ENCODE results near the gene LCE3A. TPM values are rescaled to one million over a fixed set of nuclear protein-coding genes. Genes with fewer than 3 reads are reported as not detected.
"Not testable (repeated sequence)": the region's sequence is repeated elsewhere in the genome, so short reads cannot be mapped to it uniquely, and the experiment has no call there.

Gene LCE3A, protein sequence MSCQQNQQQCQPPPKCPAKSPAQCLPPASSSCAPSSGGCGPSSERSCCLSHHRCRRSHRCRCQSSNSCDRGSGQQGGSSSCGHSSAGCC
- not detected in 2 replicates for total RNA-seq (2014; rRNA removed; shearing (Covaris generic))

GRCh38 chr1:152622803-152623202 is at the start of gene LCE3A:
Gene LCE3A, minus strand, starts transcription at chr1:152623103. Its CDS starts 0 bp downstream, at chr1:152623103.
- no peak for DNase-seq (ENCODE audit: low spot score)

GRCh38 chr1:152667648-152668047 is 44.7 kb upstream of the LCE3A start:
- no peak for DNase-seq (ENCODE audit: low spot score)

- DNase-seq (ENCODE audit: low spot score) = not testable (repeated sequence)
These were observed 43.3 kb upstream of the LCE3A start for GRCh38 chr1:152666171-152666570.

- no peak for DNase-seq (ENCODE audit: low spot score)
These were observed 40.2 kb upstream of the LCE3A start, which contains the start of gene LCE2D for GRCh38 chr1:152663098-152663497. Gene LCE2D, plus strand, starts transcription at chr1:152663380. Its CDS starts 726 bp downstream, at chr1:152664106.

DNA sequence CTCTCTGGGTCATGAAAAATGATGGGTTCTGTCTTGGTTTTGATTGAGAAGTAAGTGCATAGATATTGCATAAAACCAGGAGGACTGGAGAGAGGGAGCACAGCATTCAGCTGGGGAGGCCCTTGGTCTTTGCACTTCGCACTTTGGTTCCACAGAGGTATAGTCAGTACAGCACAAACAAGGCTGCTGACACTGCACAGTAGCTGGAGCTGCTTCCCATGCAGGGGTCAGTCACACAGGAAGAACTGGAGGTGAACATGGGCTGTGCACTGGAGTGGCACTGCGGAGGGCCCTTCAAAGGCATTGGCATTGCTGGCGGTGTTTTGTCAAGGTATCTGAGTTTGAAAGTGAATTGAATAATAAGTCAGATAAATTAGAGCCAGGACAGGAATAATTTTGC is 35.7 kb upstream of the LCE3A start:
- no peak for DNase-seq (ENCODE audit: low spot score)

GRCh38 chr1:152657677-152658076 is 34.8 kb upstream of the LCE3A start:
- no peak for DNase-seq (ENCODE audit: low spot score)

DNA sequence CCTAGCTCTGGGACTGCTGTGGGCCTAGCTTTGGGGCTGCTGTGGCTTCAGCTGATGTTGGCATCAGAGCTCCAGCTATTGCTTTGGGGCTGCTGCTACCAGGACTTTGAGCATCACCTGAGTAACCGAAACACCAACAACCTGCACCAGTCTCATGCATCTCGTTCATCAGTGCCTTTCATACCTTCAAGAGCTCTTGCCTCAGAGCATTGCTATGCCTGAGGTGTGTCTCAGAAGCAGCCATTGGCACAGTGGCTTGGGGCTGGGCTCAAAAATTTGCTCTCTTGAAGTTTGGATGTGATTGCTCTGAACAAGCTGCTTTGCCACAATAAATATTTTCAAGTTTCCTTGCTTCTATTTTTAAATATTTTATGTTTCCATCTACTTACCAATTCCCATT is 33.6 kb upstream of the LCE3A start:
- no peak for DNase-seq (ENCODE audit: low spot score)

- DNase-seq (ENCODE audit: low spot score) = peak; percentile 77
These were observed 31.2 kb upstream of the LCE3A start for GRCh38 chr1:152654110-152654509.

DNA sequence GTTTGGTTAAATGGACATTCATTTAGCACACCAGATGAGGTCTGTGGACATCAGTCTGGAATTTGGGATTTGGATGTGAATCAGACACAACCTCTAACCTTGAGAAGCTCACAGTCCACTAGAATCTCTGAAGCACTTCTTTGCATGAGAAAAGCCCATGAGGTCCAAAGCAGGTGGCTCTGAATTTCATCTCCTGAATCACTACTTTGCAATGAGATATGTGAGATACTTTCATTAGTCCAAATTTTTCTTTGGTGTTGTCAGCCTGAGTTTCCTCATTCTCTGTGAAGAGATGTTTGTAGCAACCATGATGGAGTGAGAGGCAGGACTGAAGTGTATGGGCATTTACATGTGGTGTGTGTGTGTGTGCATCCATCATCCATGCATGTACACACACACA is 23.8 kb upstream of the LCE3A start:
- no peak for DNase-seq (ENCODE audit: low spot score)

GRCh38 chr1:152645146-152645545 is 22.2 kb upstream of the LCE3A start:
- DNase-seq (ENCODE audit: low spot score) = no peak

DNA sequence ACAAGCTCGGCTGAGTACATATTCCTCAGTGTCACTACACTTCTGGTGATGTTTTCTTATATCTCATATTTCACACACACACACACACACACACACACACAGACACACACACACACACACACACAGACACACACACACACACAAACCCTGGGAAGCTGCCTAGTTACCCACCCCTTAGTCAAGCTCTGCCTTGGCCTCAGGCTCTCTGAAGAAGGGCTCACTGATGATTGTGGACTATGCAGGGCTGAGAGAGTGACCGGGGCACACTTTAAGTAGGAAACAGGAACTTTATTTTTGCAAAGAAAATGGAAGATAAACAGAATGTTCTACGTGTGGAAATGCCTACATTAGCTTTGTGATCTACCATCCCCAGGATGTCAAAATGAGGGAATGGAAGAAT is 21.0 kb upstream of the LCE3A start:
- no peak for DNase-seq (ENCODE audit: low spot score)

DNA sequence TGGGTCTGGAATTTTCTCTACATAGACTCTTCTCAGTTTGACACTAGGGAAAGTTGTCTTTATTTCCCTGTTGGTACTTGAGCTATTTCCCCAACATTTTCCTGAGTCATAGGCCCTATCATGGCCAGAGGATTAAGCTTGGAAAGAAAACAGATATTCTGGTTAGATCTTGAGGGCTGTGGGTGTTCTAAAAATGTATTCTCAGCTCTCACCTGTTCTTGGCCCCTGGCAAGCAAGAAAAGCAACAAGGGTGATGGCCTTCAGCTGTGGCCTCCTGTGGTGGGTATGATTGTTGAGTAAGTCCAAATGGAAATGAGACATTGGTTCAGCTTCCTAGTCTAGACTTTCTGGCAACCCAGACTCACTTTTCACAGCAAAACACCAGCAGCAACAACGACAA is 17.4 kb upstream of the LCE3A start:
- no peak for DNase-seq (ENCODE audit: low spot score)

DNA sequence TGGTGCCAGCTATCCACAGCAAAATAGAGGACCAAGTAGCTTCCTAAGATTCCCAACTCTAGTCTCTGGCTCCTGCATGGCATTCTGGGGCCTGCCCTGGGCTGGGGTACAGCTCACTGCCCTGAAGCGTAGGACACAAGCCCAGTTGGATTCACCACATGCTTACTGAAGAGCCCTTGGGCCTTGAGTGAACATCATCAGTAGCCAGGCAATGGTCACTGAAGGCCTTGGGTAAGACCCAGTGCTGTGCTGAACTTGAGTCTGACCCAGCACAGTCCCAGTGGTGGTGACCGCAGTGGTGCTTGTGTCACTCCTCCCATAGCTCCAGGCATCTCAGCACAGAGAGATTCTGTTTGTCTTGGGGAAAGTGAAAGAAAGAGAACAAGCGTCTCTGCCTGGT is 7.7 kb upstream of the LCE3A start:
- DNase-seq (ENCODE audit: low spot score) = no peak

DNA sequence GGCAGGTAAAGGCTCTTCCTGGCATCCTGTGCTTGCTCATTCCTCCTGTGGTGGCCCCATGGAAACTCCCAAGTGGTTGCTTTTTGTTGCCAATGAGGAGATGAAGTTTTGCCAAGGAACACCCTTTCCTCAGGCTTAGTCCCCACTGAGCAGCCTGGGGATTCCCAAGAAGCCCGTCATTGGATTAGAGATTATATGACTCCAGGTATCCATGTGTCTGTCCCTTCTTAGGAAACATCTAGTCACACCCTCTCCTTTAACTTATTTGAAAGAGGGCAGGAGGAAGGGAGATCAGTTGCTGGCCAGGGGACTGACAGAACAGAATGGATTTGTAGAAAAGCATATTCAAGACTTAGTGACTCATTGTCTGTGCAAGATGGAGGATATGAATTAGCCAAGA is 3.8 kb upstream of the LCE3A start:
- no peak for DNase-seq (ENCODE audit: low spot score)

GRCh38 chr1:152623203-152623844 is 421 bp upstream of the LCE3A start:
- no peak for DNase-seq (ENCODE audit: low spot score)

DNA sequence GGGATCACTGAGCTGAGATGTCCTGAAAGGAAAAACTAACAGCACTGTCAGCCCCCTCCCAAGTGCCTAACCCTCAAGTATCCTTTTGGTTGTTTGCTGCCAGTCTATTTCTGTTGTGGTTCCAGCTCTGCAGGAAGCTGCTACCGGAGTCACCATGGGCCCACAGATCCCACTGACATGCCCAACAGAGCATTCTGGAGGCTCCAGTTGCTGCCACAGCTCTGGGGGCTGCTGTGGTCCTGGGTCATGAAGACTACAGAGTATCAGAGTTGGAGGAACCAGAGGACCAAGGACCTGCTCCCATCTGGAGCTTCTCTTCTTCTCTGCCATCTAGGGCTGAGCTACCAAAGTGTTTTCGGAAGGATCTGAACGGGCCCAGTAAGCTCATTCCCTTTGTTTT is 910 bp downstream of the LCE3A start:
- DNase-seq (ENCODE audit: low spot score) = no peak

DNA sequence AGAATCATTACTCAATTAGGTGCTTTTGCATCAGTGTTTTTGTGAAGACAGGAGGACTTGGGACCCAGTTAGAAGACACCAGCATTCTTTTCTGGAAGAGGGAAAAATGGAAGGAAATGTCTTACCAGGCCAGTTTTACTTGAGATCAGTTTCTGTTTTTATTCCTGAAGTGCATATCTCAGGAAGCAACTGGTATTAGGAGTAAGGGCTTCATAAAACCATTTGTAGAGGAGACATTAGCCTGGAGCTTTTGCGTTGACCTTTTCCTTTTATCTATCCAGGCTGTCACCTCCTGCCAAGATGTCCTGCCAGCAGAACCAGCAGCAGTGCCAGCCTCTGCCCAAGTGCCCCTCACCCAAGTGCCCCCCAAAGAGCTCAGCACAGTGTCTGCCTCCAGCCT is 9.4 kb downstream of the LCE3A start, which contains the start of gene LCE3B:
Gene LCE3B, plus strand, starts transcription at position 301 of the 400 bp plus-strand sequence. Its CDS starts 0 bp downstream, at position 301.
- DNase-seq (ENCODE audit: low spot score) = no peak

- no peak for DNase-seq (ENCODE audit: low spot score)
These were observed 23.0 kb downstream of the LCE3A start, which contains the start of gene LCE3C for GRCh38 chr1:152599934-152600333. Gene LCE3C, plus strand, starts transcription at chr1:152600234. Its CDS starts 498 bp downstream, at chr1:152600732.

DNA sequence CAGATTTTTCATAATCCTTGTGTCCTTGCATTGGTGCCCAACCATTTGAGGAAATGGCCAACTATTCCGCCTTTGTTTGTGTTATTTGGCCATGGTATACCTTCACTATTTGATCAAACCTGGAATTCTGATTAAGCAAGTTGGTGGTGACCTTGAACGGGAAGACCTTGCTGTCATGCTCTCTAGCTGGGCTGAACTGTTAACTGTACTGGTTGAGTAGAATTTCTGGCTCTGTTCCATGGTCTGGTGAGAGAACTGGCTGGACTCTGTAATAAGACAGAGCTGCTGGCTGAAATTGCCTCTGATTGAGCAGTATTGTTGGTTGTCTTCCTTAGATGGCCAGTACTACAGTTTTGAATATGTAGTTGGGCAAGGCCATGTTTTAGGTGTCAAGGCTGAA is 25.9 kb downstream of the LCE3A start:
- DNase-seq (ENCODE audit: low spot score) = no peak

DNA sequence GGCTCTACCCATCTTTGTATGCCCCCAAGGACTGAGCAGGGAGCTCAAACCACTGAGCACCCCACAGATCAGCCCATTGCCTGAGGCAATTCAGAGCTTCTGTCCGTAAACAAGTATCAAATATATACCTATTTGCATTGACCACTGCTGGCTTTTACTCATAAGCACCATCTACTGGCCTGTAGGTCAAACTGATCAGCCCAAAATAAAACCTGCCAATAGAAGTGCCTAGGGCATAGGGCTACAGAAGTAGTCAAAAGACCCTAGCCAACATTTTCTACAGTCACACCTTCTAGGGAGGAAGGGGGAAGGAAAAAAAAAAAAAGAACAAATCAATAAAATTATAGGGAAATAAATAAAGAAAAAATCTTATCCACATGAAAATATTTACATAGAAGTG is 37.3 kb downstream of the LCE3A start:
- DNase-seq (ENCODE audit: low spot score) = no peak

DNA sequence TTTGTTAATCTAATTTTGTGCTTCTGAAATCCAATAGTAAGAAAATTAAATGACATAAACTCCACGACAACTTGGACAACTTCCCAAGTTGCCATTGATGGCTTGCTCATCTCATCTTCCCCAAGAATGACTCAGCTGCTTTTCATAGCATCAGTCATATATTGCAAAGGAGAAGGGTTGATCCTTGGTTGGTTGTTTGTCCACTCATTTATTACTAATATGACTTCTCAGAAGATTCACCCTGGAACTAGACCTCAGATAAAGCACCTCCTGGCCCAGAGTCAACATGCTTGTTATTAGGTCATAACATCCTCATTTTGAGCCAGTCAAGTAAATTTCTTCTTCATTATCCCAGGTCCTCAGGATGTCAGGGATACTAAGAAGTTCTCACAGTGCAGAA is 40.3 kb downstream of the LCE3A start:
- DNase-seq (ENCODE audit: low spot score) = no peak

- DNase-seq (ENCODE audit: low spot score) = no peak
These were observed 42.5 kb downstream of the LCE3A start, which contains the start of gene LCE3D for GRCh38 chr1:152580433-152580832. Gene LCE3D, minus strand, starts transcription at chr1:152580516. Its CDS starts 580 bp downstream, at chr1:152579936.

DNA sequence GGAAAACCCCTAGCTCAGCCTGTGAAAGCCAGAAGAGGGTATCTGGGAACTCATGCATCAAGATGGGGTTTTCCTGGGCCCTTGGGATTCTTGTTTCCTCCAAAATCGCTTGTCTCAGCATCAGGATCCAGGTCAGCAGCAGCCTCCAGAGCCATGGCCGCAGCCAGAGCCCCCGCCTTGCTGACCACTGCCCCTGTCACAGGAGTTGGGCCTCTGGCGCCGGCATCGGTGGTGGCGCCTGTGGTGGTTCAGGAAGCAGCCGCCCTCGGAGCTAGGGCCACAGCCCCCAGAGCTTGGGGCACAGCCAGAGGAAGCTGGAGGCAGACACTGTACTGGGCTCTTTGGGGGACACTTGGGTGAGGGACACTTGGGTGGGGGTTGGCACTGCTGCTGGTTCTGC is 43.4 kb downstream of the LCE3A start:
- not testable (repeated sequence) for DNase-seq (ENCODE audit: low spot score)
